Loucy (cell line): ENCODE results near the gene DNMBP.
A peak's percentile ranks its signal among the peaks of the same experiment; 100 is the strongest.

Source experiments
- H2AFZ ChIP-seq: fragments of 200-600 bp; sonication (generic); 2 replicates; pipeline ENCODE4 v1.6.0; 2016; ENCODE audit warnings: antibody characterized with exemption, mild to moderate bottlenecking, low read length, moderate library complexity
- H3F3A ChIP-seq: fragments of 200-600 bp; 2 replicates; pipeline ENCODE4 v1.6.0; 2016; ENCODE audit warnings: antibody characterized with exemption, low read depth, mild to moderate bottlenecking
- H3K27me3 ChIP-seq: fragments of 200-600 bp; sonication (generic); 2 replicates; pipeline ENCODE4 v1.6.1; 2014; ENCODE audit warnings: low read length, mild to moderate bottlenecking; ENCODE audit not compliant: insufficient read depth, poor library complexity, severe bottlenecking
- H3K36me3 ChIP-seq: fragments of 200-600 bp; sonication (generic); 2 replicates; pipeline ENCODE4 v1.6.1; 2016; ENCODE audit warnings: low read length; ENCODE audit not compliant: insufficient read depth
- H3K4me1 ChIP-seq: fragments of 200-600 bp; sonication (generic); 2 replicates; pipeline ENCODE4 v1.5.1; 2014; ENCODE audit warnings: low read length, mild to moderate bottlenecking; ENCODE audit not compliant: insufficient read depth, poor library complexity, severe bottlenecking
- H3K4me2 ChIP-seq: fragments of 200-600 bp; sonication (generic); 2 replicates; pipeline ENCODE4 v1.6.0; 2014; ENCODE audit warnings: antibody characterized with exemption, low read length, low read depth, mild to moderate bottlenecking; ENCODE audit not compliant: poor library complexity, severe bottlenecking
- H3K4me3 ChIP-seq: fragments of 200-600 bp; sonication (generic); 2 replicates; pipeline ENCODE4 v1.5.1; 2014; ENCODE audit warnings: low read length, mild to moderate bottlenecking, mixed read lengths; ENCODE audit not compliant: poor library complexity, severe bottlenecking
- H3K79me2 ChIP-seq: fragments of 200-600 bp; sonication (generic); 2 replicates; pipeline ENCODE4 v1.6.1; 2014; ENCODE audit warnings: low read length; ENCODE audit not compliant: insufficient read depth
- H3K9ac ChIP-seq: fragments of 200-600 bp; sonication (generic); 2 replicates; pipeline ENCODE4 v1.6.0; 2014; ENCODE audit warnings: mild to moderate bottlenecking, low read depth, low read length, moderate library complexity; ENCODE audit not compliant: poor library complexity, severe bottlenecking
- H3K9me2 ChIP-seq: fragments of 200-600 bp; sonication (generic); replicated peaks from 2 replicates; pipeline ENCODE4 v1.6.1; 2016; ENCODE audit warnings: low read depth, low read length, mixed read lengths
- H3K9me3 ChIP-seq: fragments of 200-600 bp; sonication (generic); 2 replicates; pipeline ENCODE4 v1.6.1; 2014; ENCODE audit warnings: mild to moderate bottlenecking, antibody characterized with exemption, low read length, low read depth; ENCODE audit not compliant: insufficient read depth
- H4K20me1 ChIP-seq: fragments of 200-600 bp; sonication (generic); 2 replicates; pipeline ENCODE4 v1.6.0; 2014; ENCODE audit warnings: antibody characterized with exemption, low read length, mild to moderate bottlenecking; ENCODE audit not compliant: insufficient read depth, poor library complexity, severe bottlenecking
- EZH2phosphoT487 ChIP-seq: fragments of 200-600 bp; IDR thresholded peaks from 2 replicates; pipeline ENCODE4 v1.6.1; 2018; ENCODE audit warnings: antibody characterized with exemption, mild to moderate bottlenecking, moderate library complexity, borderline replicate concordance
- TF ChIP-seq, protein P1 (sequence below): fragments of 200-600 bp; sonication (generic); conservative IDR thresholded peaks from 2 replicates; pipeline ENCODE4 v1.5.1; 2014; ENCODE audit warnings: mild to moderate bottlenecking, antibody characterized with exemption, low read length

Gene DNMBP

DNA sequence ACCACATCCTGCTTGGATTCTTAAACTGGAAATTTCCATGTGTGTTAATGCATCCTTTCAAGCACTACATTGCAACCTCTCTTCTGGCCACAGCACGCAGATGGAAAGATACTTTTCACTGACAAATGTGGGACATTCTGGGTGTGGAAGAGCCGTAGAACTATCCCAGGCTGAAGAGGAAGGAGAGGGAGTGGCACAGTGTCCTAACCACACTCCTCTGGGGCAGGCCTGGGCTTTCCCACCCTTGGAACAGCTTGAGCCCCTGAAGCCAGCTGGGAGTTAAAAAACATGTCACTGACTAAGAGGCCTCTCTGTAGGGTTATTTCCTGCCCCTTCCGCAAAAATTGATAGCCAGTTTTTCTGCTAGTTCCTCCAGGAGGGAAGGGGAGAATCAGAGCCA is 34.0 kb upstream of the DNMBP start:
- Histone ChIP-seq H3K4me1 (no peaks in the 10 kb centered on the region), H3K9ac (no peak overlapping the region), H3K4me3 (no peak overlapping the region), H3K36me3 (no peaks in the 10 kb centered on the region), H2AFZ (no peak overlapping the region), H3K27me3 (no peaks in the 10 kb centered on the region), H3K79me2 (no peaks in the 10 kb centered on the region), H3K9me2 (no peaks in the 10 kb centered on the region), H3F3A (no peaks in the 10 kb centered on the region), H3K9me3 (no peaks in the 10 kb centered on the region), H4K20me1 (no peaks in the 10 kb centered on the region), H3K4me2 (no peak overlapping the region)
- no peak for TF ChIP-seq EZH2phosphoT487
- TF ChIP-seq, protein P1, sequence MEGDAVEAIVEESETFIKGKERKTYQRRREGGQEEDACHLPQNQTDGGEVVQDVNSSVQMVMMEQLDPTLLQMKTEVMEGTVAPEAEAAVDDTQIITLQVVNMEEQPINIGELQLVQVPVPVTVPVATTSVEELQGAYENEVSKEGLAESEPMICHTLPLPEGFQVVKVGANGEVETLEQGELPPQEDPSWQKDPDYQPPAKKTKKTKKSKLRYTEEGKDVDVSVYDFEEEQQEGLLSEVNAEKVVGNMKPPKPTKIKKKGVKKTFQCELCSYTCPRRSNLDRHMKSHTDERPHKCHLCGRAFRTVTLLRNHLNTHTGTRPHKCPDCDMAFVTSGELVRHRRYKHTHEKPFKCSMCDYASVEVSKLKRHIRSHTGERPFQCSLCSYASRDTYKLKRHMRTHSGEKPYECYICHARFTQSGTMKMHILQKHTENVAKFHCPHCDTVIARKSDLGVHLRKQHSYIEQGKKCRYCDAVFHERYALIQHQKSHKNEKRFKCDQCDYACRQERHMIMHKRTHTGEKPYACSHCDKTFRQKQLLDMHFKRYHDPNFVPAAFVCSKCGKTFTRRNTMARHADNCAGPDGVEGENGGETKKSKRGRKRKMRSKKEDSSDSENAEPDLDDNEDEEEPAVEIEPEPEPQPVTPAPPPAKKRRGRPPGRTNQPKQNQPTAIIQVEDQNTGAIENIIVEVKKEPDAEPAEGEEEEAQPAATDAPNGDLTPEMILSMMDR, result no peak; the same call in 1 of the 2 replicates

DNA sequence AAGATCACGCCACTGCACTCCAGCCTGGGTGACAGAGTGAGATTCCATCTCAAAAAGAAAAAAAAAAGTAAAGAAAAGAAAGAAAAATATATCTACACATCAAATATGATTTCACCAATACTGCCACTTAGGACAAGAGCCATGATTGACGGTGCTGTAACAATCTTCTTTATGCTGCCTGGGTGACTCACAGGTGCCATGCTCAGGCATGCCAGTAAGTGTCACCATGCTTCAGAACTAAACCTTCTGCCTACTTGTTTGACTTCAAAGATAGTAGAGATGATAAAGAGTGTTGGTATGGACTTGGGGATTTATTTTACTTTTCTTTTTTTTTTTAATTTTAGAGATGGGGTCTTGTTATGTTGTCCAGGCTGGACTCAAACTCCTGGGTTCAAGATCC is 33.6 kb upstream of the DNMBP start:
- H3F3A ChIP-seq, result no peaks in the 10 kb centered on the region
- TF ChIP-seq, protein P1, result peak; percentile 21
- no peak for TF ChIP-seq EZH2phosphoT487
- H3K79me2 ChIP-seq, result no peaks in the 10 kb centered on the region
- H3K9me3 ChIP-seq, result no peaks in the 10 kb centered on the region
- H3K9ac ChIP-seq, result no peak overlapping the region
- H4K20me1 ChIP-seq, result no peaks in the 10 kb centered on the region
- H3K9me2 ChIP-seq, result no peaks in the 10 kb centered on the region
- no peaks in the 10 kb centered on the region for H3K4me1 ChIP-seq
- H3K4me2 ChIP-seq, result no peak overlapping the region
- H3K36me3 ChIP-seq, result no peaks in the 10 kb centered on the region
- H3K4me3 ChIP-seq, result no peak overlapping the region
- no peaks in the 10 kb centered on the region for H3K27me3 ChIP-seq
- H2AFZ ChIP-seq, result no peak overlapping the region

DNA sequence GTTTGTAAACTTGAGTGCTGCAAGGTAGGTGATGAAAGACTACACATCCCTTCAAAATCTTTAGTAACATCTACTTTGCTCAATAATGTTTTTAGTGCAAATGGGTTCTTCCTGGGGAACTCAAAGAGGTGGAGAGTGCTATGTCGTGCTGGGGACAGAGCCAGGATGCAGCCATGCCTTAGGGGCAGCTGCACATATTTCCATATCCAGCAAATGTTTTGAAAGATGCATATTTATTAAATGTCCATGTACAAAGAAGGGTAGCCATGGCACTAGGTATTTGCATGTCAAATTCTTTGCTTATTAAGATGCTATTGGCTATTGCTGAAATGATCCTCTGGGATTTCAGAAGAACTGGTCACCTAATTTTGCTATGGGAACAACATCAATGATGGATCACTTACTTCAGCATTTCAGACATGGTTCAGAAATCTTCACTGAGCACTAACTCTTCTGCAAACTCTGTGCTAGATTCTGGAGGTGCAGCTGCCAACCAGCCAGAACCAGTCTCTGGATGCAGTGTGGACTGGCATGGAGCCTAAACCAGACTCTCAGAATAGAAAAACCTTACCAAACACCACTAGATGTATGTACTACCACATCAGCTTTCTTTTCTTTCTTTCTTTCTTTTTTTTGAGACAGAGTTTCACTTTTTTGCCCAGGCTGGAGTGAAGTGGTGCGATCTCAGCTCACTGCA is 31.7 kb upstream of the DNMBP start:
- no peaks in the 10 kb centered on the region for H3K27me3 ChIP-seq
- no peak overlapping the region for H3K4me3 ChIP-seq
- H3K9me2 ChIP-seq, result no peaks in the 10 kb centered on the region
- no peaks in the 10 kb centered on the region for H3K79me2 ChIP-seq
- H3F3A ChIP-seq, result no peaks in the 10 kb centered on the region
- TF ChIP-seq, protein P1, result no peak
- no peak for TF ChIP-seq EZH2phosphoT487
- H3K4me2 ChIP-seq, result no peak overlapping the region
- no peak overlapping the region for H3K9ac ChIP-seq
- no peaks in the 10 kb centered on the region for H3K9me3 ChIP-seq
- H3K36me3 ChIP-seq, result no peaks in the 10 kb centered on the region
- no peaks in the 10 kb centered on the region for H4K20me1 ChIP-seq
- H2AFZ ChIP-seq, result no peak overlapping the region
- H3K4me1 ChIP-seq, result no peaks in the 10 kb centered on the region
